SU-DHL-6 (cell line): Measurements from ENCODE around the gene OR5L1.

Experiments
- CTCF ChIP-seq: fragments of 200-600 bp; sonication (generic); IDR thresholded peaks from one replicate; pipeline ENCODE4 v1.5.1; 2017; ENCODE audit warnings: antibody characterized with exemption, mild to moderate bottlenecking, low read length, moderate library complexity; ENCODE audit not compliant: insufficient read depth, poor library complexity, severe bottlenecking
- EZH2phosphoT487 ChIP-seq: fragments of 200-600 bp; sonication (generic), shearing (Covaris generic); conservative IDR thresholded peaks from 2 replicates; pipeline ENCODE4 v1.6.1; 2018; ENCODE audit warnings: mild to moderate bottlenecking, antibody characterized with exemption, low read length, moderate library complexity, mixed read lengths

GRCh38 chr11:55773138-55773537 lies 38.0 kb upstream of the OR5L1 start, which contains the start of gene OR5D13:
- TF ChIP-seq CTCF = no peak
- TF ChIP-seq EZH2phosphoT487 = no peak
